ENCODE data around the gene MAP2K6.

Gene MAP2K6

GRCh38 chr17:69539274-69539673 lies 124.8 kb downstream of the MAP2K6 start:
- Histone ChIP-seq H3K4me1 (ENCODE audit: control insufficient read depth, insufficient read depth, low read length) (peaks cover 8% of the 10 kb centered on the region), H3K9me3 (ENCODE audit: control insufficient read depth, insufficient read depth, low read length) (no peaks in the 10 kb centered on the region), H3K36me3 (ENCODE audit: control insufficient read depth, insufficient read depth, low read length) (peaks cover 16% of the 10 kb centered on the region; the same call in 1 of the 2 replicates), H3K9ac (ENCODE audit: low read depth, low read length) (no peak overlapping the region), H3K27ac (ENCODE audit: low read depth, low read length) (no peak overlapping the region), H3K27me3 (ENCODE audit: control insufficient read depth, insufficient read depth, low read length) (no peaks in the 10 kb centered on the region), H3K4me3 (ENCODE audit: low read depth, low read length) (no peak overlapping the region)

DNA sequence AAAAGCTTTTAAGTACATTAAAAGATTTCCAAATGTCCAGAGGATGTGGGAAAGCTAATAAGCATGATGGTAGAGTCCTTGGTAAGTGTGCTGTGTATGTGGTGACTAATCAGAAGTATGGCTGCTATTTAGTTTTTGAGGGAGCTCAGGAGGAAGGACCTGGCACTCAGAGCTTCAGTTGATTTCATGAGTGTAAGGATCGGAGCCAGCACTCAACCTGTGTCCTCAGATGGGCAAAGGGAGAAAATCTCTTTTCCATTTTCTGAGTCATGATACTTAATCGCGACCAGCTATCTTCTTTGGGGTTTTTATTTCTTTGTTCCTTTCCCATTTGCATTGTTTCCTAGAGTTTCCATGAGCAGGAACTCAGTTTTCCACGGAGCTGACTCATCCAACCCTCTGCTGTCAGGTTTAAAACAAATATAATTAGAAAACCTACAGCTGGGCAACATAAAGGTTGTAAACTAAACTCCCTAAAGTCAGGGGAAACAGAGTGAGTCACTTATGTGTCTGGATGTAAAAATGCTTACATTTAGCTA lies 125.4 kb downstream of the MAP2K6 start:
- no peak overlapping the region for H3K9ac ChIP-seq (ENCODE audit: low read depth, low read length)
- no peaks in the 10 kb centered on the region for H3K27me3 ChIP-seq (ENCODE audit: control insufficient read depth, insufficient read depth, low read length)
- no peak overlapping the region for H3K4me3 ChIP-seq (ENCODE audit: low read depth, low read length)
- peaks cover 3% of the 10 kb centered on the region; the same call in 1 of the 2 replicates for H3K4me1 ChIP-seq (ENCODE audit: control insufficient read depth, insufficient read depth, low read length)
- H3K9me3 ChIP-seq (ENCODE audit: control insufficient read depth, insufficient read depth, low read length) = no peaks in the 10 kb centered on the region
- peaks cover 16% of the 10 kb centered on the region; the same call in 1 of the 2 replicates for H3K36me3 ChIP-seq (ENCODE audit: control insufficient read depth, insufficient read depth, low read length)
- H3K27ac ChIP-seq (ENCODE audit: low read depth, low read length) = peak overlapping the region; percentile 28

GRCh38 chr17:69540356-69540755 lies 125.9 kb downstream of the MAP2K6 start:
- Histone ChIP-seq H3K4me3 (ENCODE audit: low read depth, low read length) (no peak overlapping the region), H3K27ac (ENCODE audit: low read depth, low read length) (peak overlapping the region; percentile 28), H3K36me3 (ENCODE audit: control insufficient read depth, insufficient read depth, low read length) (peaks cover 16% of the 10 kb centered on the region; the same call in 1 of the 2 replicates), H3K9ac (ENCODE audit: low read depth, low read length) (no peak overlapping the region), H3K9me3 (ENCODE audit: control insufficient read depth, insufficient read depth, low read length) (no peaks in the 10 kb centered on the region), H3K4me1 (ENCODE audit: control insufficient read depth, insufficient read depth, low read length) (no peaks in the 10 kb centered on the region), H3K27me3 (ENCODE audit: control insufficient read depth, insufficient read depth, low read length) (no peaks in the 10 kb centered on the region)

DNA sequence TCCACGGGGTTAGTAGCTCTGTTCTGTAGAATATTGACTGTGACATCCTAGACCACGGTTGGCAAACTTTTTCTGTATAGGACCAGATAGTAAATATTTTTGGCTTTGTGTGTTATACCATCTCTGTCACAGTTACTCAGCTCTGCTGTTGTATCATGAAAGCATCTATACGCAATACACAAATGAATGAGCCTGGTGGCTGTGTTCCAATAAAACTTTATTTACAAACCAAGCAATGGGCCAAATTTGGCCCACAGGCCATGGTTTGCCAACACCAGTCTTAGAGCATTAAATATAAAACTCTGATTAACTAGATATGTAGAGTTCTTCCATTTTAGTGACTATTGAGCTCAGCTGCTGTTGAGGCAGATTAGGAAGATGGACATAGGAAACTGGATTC lies 132.7 kb downstream of the MAP2K6 start:
- H3K9ac ChIP-seq (ENCODE audit: low read depth, low read length) = no peak overlapping the region
- H3K27me3 ChIP-seq (ENCODE audit: control insufficient read depth, insufficient read depth, low read length) = no peaks in the 10 kb centered on the region
- H3K36me3 ChIP-seq (ENCODE audit: control insufficient read depth, insufficient read depth, low read length) = peaks cover 2% of the 10 kb centered on the region; the same call in 1 of the 2 replicates
- no peak overlapping the region for H3K27ac ChIP-seq (ENCODE audit: low read depth, low read length)
- H3K4me3 ChIP-seq (ENCODE audit: low read depth, low read length) = no peak overlapping the region
- H3K9me3 ChIP-seq (ENCODE audit: control insufficient read depth, insufficient read depth, low read length) = no peaks in the 10 kb centered on the region
- H3K4me1 ChIP-seq (ENCODE audit: control insufficient read depth, insufficient read depth, low read length) = peaks cover 14% of the 10 kb centered on the region

GRCh38 chr17:69547947-69548346 lies 133.4 kb downstream of the MAP2K6 start:
- Histone ChIP-seq H3K27ac (ENCODE audit: low read depth, low read length) (no peak overlapping the region), H3K27me3 (ENCODE audit: control insufficient read depth, insufficient read depth, low read length) (no peaks in the 10 kb centered on the region), H3K9ac (ENCODE audit: low read depth, low read length) (no peak overlapping the region), H3K36me3 (ENCODE audit: control insufficient read depth, insufficient read depth, low read length) (no peaks in the 10 kb centered on the region; the same call in 1 of the 2 replicates), H3K4me3 (ENCODE audit: low read depth, low read length) (no peak overlapping the region), H3K4me1 (ENCODE audit: control insufficient read depth, insufficient read depth, low read length) (peaks cover 14% of the 10 kb centered on the region), H3K9me3 (ENCODE audit: control insufficient read depth, insufficient read depth, low read length) (no peaks in the 10 kb centered on the region)

DNA sequence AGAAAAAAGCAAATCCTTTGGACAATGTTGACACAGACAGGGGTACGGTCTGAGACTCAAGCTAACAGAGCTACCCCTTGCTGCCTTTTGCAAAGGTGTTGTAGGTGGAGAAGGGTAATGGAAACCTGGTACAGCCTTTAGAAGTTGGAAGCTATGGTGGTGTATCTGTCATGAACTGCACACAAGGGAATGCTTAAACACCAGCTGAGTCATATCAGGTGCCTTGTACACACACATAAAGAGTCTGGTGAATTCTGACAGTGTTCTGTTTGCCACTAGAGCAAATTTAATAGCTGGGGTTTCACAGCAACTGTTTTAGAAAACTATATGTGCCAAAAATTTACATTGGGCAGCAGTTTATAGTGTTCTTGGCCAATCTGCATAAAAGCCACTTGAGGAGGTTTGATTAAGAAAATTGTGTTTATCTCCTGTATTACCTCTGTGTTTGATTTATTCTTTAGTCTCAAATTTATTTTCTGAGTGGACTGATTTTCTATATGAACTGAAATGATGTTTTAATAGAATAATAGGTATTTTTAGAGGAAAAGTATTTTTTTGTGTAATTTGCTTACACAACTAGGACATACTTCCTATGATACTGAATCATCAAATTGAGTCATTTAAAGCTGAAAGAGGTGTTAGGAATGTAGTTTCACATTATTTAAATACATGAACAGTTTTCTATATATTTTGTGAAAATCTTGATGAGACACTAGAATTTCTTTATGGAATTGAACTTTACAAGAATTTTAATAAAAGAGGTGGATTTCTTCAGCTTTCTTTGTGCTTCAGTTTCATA lies 136.9 kb downstream of the MAP2K6 start:
- peaks cover 10% of the 10 kb centered on the region for H3K4me1 ChIP-seq (ENCODE audit: control insufficient read depth, insufficient read depth, low read length)

GRCh38 chr17:69552986-69553667 lies 138.6 kb downstream of the MAP2K6 start:
- H3K27ac ChIP-seq (ENCODE audit: low read depth, low read length) = no peak overlapping the region

More for the DNA sequence above, 136.9 kb downstream of the MAP2K6 start:
- no peak overlapping the region for H3K27ac ChIP-seq (ENCODE audit: low read depth, low read length)
- H3K9ac ChIP-seq (ENCODE audit: low read depth, low read length) = no peak overlapping the region
- H3K36me3 ChIP-seq (ENCODE audit: control insufficient read depth, insufficient read depth, low read length) = no peaks in the 10 kb centered on the region; the same call in 1 of the 2 replicates
- no peaks in the 10 kb centered on the region for H3K27me3 ChIP-seq (ENCODE audit: control insufficient read depth, insufficient read depth, low read length)
- H3K4me3 ChIP-seq (ENCODE audit: low read depth, low read length) = no peak overlapping the region
- no peaks in the 10 kb centered on the region for H3K9me3 ChIP-seq (ENCODE audit: control insufficient read depth, insufficient read depth, low read length)

DNA sequence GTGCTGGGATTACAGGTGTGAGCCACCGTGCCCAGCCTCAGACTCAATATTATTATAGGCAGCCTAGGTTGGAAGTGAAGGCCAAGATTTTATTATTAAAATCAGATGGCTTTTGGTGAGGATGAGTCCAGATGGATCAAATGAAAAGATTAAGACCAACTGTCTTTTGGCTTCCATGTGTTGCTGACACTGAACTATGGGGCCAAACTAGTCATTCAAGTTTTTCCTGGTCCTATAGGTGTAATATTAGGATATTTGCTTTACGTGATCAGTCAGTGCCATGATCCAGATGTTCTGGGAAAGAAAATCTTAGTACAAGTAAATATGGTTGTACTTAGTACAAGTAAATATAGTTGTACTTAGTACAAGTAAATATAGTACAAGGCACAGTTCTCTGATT lies 140.6 kb downstream of the MAP2K6 start:
- no peaks in the 10 kb centered on the region; the same call in 1 of the 2 replicates for H3K36me3 ChIP-seq (ENCODE audit: control insufficient read depth, insufficient read depth, low read length)
- H3K27ac ChIP-seq (ENCODE audit: low read depth, low read length) = no peak overlapping the region
- H3K9me3 ChIP-seq (ENCODE audit: control insufficient read depth, insufficient read depth, low read length) = no peaks in the 10 kb centered on the region
- no peak overlapping the region for H3K9ac ChIP-seq (ENCODE audit: low read depth, low read length)
- H3K4me3 ChIP-seq (ENCODE audit: low read depth, low read length) = no peak overlapping the region
- no peaks in the 10 kb centered on the region for H3K27me3 ChIP-seq (ENCODE audit: control insufficient read depth, insufficient read depth, low read length)
- no peaks in the 10 kb centered on the region for H3K4me1 ChIP-seq (ENCODE audit: control insufficient read depth, insufficient read depth, low read length)

More at GRCh38 chr17:69552986-69553667, 138.6 kb downstream of the MAP2K6 start:
- Histone ChIP-seq H3K36me3 (ENCODE audit: control insufficient read depth, insufficient read depth, low read length) (no peaks in the 10 kb centered on the region; the same call in 1 of the 2 replicates), H3K9me3 (ENCODE audit: control insufficient read depth, insufficient read depth, low read length) (no peaks in the 10 kb centered on the region), H3K9ac (ENCODE audit: low read depth, low read length) (no peak overlapping the region), H3K4me1 (ENCODE audit: control insufficient read depth, insufficient read depth, low read length) (no peaks in the 10 kb centered on the region), H3K27me3 (ENCODE audit: control insufficient read depth, insufficient read depth, low read length) (no peaks in the 10 kb centered on the region), H3K4me3 (ENCODE audit: low read depth, low read length) (no peak overlapping the region)

GRCh38 chr17:69557339-69557738 lies 142.8 kb downstream of the MAP2K6 start:
- H3K4me3 ChIP-seq (ENCODE audit: low read depth, low read length) = no peak overlapping the region
- H3K36me3 ChIP-seq (ENCODE audit: control insufficient read depth, insufficient read depth, low read length) = no peaks in the 10 kb centered on the region
- H3K4me1 ChIP-seq (ENCODE audit: control insufficient read depth, insufficient read depth, low read length) = no peaks in the 10 kb centered on the region
- no peaks in the 10 kb centered on the region for H3K9me3 ChIP-seq (ENCODE audit: control insufficient read depth, insufficient read depth, low read length)
- H3K27me3 ChIP-seq (ENCODE audit: control insufficient read depth, insufficient read depth, low read length) = no peaks in the 10 kb centered on the region
- H3K27ac ChIP-seq (ENCODE audit: low read depth, low read length) = no peak overlapping the region
- no peak overlapping the region for H3K9ac ChIP-seq (ENCODE audit: low read depth, low read length)

DNA sequence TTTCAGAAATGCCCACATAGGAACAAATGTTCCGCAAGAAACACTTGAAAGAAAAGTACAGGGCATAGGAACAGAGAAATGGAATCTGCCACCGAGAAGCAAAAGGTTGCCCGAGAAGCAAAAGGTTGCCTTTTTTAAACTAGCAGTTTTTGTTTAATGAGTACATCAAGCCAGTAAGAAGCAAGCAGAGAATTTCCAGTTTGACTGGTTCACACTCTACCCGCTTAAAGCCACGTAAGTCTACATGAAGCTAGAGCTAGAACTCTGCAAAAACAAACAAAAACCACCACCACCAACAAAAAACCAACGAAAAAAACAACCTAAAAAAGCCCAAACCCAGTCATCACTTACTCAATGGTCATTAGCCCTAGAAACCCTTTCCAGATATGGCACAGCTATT lies 144.3 kb downstream of the MAP2K6 start:
- H3K9me3 ChIP-seq (ENCODE audit: control insufficient read depth, insufficient read depth, low read length) = no peaks in the 10 kb centered on the region
- H3K4me1 ChIP-seq (ENCODE audit: control insufficient read depth, insufficient read depth, low read length) = no peaks in the 10 kb centered on the region
- H3K27ac ChIP-seq (ENCODE audit: low read depth, low read length) = no peak overlapping the region
- no peaks in the 10 kb centered on the region for H3K27me3 ChIP-seq (ENCODE audit: control insufficient read depth, insufficient read depth, low read length)
- no peak overlapping the region for H3K4me3 ChIP-seq (ENCODE audit: low read depth, low read length)
- no peak overlapping the region for H3K9ac ChIP-seq (ENCODE audit: low read depth, low read length)
- no peaks in the 10 kb centered on the region for H3K36me3 ChIP-seq (ENCODE audit: control insufficient read depth, insufficient read depth, low read length)

DNA sequence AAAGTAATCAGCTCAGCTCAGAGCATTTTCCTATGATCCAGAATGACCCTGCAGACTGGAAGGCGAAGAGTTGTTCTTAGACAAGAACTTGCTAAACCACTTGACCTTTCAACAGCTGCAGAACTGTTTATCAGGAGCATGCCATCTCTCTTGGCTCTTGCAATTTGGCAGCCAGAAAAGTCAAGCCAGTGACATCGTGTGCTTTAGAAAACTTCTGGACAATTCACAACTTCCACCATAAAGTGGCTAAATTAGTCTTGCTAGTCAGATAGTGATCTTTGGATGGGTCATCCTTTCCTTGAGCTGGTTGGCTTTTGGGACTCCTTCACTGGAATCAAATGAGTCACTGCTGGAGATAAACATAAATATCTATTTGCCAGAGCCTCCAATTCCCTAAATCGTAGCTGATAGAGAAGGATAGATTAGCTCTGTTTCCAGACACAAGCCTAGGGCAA lies 146.5 kb downstream of the MAP2K6 start:
- no peaks in the 10 kb centered on the region for H3K27me3 ChIP-seq (ENCODE audit: control insufficient read depth, insufficient read depth, low read length)
- no peak overlapping the region for H3K27ac ChIP-seq (ENCODE audit: low read depth, low read length)
- H3K9ac ChIP-seq (ENCODE audit: low read depth, low read length) = no peak overlapping the region
- no peaks in the 10 kb centered on the region for H3K36me3 ChIP-seq (ENCODE audit: control insufficient read depth, insufficient read depth, low read length)
- H3K9me3 ChIP-seq (ENCODE audit: control insufficient read depth, insufficient read depth, low read length) = no peaks in the 10 kb centered on the region
- H3K4me3 ChIP-seq (ENCODE audit: low read depth, low read length) = no peak overlapping the region
- no peaks in the 10 kb centered on the region for H3K4me1 ChIP-seq (ENCODE audit: control insufficient read depth, insufficient read depth, low read length)

Data from HUES48 (cell line).